MM.1S (cell line): ENCODE results near the gene CHN2.

Experiments used
- EZH2 ChIP-seq: fragments of 300-600 bp; sonication (generic); optimal IDR thresholded peaks from 2 replicates; pipeline ENCODE3; 2017; ENCODE audit warnings: low read depth, mild to moderate bottlenecking, antibody characterized with exemption, low read length, mixed read lengths
- EZH2phosphoT487 ChIP-seq: fragments of 300-600 bp; sonication (generic); IDR thresholded peaks from 2 replicates; pipeline ENCODE4 v1.6.1; 2018; ENCODE audit warnings: antibody characterized with exemption, low read length
- TF ChIP-seq, protein P1 (sequence below): fragments of 300-600 bp; sonication (generic); IDR thresholded peaks from 2 replicates; pipeline ENCODE4 v1.5.1; 2016; ENCODE audit warnings: antibody characterized with exemption, low read length, mixed read lengths

DNA sequence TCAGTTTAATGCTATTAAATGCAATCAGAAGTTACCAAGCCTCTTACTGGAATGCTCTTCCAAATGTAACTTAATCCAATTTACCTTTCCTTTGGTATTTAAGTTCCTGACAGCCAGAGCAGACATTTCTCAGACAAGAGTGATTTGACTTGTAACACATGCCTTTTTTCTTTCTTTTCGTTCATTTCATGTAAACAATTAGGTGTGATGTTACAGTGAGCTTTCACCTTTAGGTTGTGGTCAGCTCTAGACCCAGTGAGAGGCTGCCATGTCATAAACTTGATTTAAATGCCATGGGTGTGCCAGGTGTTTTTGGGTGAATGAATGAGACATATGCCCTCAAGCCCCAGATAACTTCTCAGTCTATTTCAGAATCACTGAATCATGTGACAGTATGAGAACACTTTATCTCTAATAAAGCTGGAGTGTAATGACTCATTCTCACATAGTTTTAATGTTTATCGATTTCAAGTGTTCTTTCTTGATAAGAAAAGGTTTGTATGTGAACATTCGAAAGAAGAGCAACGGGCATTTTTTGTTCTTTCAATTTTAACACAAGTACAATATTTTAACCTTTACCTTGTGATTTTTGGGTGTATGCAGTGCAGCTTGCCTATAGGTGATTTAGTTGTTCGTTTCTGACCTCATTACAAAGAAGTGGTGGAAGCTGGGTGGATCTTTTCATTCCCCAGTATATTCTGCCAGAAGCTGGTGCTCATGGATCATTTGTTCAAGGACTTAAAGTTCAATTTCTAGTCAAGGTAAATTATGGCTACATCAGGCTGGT lies 61.5 kb downstream of the CHN2 start:
- TF ChIP-seq, protein P1, sequence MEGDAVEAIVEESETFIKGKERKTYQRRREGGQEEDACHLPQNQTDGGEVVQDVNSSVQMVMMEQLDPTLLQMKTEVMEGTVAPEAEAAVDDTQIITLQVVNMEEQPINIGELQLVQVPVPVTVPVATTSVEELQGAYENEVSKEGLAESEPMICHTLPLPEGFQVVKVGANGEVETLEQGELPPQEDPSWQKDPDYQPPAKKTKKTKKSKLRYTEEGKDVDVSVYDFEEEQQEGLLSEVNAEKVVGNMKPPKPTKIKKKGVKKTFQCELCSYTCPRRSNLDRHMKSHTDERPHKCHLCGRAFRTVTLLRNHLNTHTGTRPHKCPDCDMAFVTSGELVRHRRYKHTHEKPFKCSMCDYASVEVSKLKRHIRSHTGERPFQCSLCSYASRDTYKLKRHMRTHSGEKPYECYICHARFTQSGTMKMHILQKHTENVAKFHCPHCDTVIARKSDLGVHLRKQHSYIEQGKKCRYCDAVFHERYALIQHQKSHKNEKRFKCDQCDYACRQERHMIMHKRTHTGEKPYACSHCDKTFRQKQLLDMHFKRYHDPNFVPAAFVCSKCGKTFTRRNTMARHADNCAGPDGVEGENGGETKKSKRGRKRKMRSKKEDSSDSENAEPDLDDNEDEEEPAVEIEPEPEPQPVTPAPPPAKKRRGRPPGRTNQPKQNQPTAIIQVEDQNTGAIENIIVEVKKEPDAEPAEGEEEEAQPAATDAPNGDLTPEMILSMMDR = no peak
- TF ChIP-seq EZH2phosphoT487 (no peak), EZH2 (no peak)
